HAP-1 (cell line): Measurements from ENCODE around the gene VRK1.

Source experiments
- DNase-seq, 2 experiments: peaks; one replicate each; pipeline ENCODE4 v3.0.0-alpha.2; 2016 to 2020; ENCODE audit warnings: low spot score in 2 of 2
- H3K27me3 ChIP-seq: fragments of 250-450 bp; sonication (Bioruptor Pico); 2 replicates; pipeline ENCODE4 v1.5.1; 2020; ENCODE audit warnings: low read depth, mild to moderate bottlenecking, moderate library complexity
- H3K36me3 ChIP-seq: fragments of 250-450 bp; sonication (Bioruptor Pico); replicated peaks from 2 replicates; pipeline ENCODE4 v1.5.1; 2020; ENCODE audit warnings: mild to moderate bottlenecking
- H3K4me1 ChIP-seq: fragments of 250-450 bp; sonication (Bioruptor Pico); 2 replicates; pipeline ENCODE4 v1.5.1; 2020; ENCODE audit warnings: mild to moderate bottlenecking
- H3K4me3 ChIP-seq: fragments of 250-450 bp; sonication (Bioruptor Pico); 2 replicates; pipeline ENCODE4 v1.5.1; 2020; ENCODE audit warnings: mild to moderate bottlenecking, moderate library complexity
- H3K9me3 ChIP-seq: fragments of 250-450 bp; sonication (Bioruptor Pico); 2 replicates; pipeline ENCODE4 v1.5.1; 2020; ENCODE audit warnings: mild to moderate bottlenecking, moderate library complexity
- in situ Hi-C: fragments of 300-500 bp; cut with MboI; formaldehyde crosslinking; loops from 3 replicates; pipeline ENCODE4 v1.14.3; 2020; ENCODE audit warnings: low sequenced_read_pairs, inconsistent platforms, mixed read lengths

VRK1 gene

GRCh38 chr14:96909841-96910364 is 112.7 kb downstream of the VRK1 start:
- H3K36me3 ChIP-seq: no peaks in the 10 kb centered on the region
- H3K4me1 ChIP-seq: no peaks in the 10 kb centered on the region
- in situ Hi-C loops: no loop called here
- H3K27me3 ChIP-seq: no peaks in the 10 kb centered on the region
- no peak overlapping the region for H3K4me3 ChIP-seq
- H3K9me3 ChIP-seq: no peaks in the 10 kb centered on the region
- no peak for DNase-seq

GRCh38 chr14:96911499-96912149 is 114.4 kb downstream of the VRK1 start:
- Histone ChIP-seq H3K4me3 (no peak overlapping the region), H3K27me3 (no peaks in the 10 kb centered on the region), H3K36me3 (no peaks in the 10 kb centered on the region), H3K4me1 (no peaks in the 10 kb centered on the region), H3K9me3 (no peaks in the 10 kb centered on the region)
- in situ Hi-C loops: no loop called here
- DNase-seq: no peak

- no peaks in the 10 kb centered on the region for H3K4me1 ChIP-seq
- H3K27me3 ChIP-seq: no peaks in the 10 kb centered on the region
- H3K36me3 ChIP-seq: no peaks in the 10 kb centered on the region
- H3K4me3 ChIP-seq: no peak overlapping the region
- no peak for DNase-seq
- no peaks in the 10 kb centered on the region for H3K9me3 ChIP-seq
- in situ Hi-C loops: no loop called here
These were observed 117.5 kb downstream of the VRK1 start for GRCh38 chr14:96914571-96915128.

- in situ Hi-C loops: no loop called here
- Histone ChIP-seq H3K4me3 (no peak overlapping the region), H3K4me1 (no peaks in the 10 kb centered on the region), H3K9me3 (no peaks in the 10 kb centered on the region), H3K36me3 (no peaks in the 10 kb centered on the region), H3K27me3 (no peaks in the 10 kb centered on the region)
- no peak for DNase-seq
These were observed 118.3 kb downstream of the VRK1 start for GRCh38 chr14:96915478-96915877.

GRCh38 chr14:96916751-96917150 is 119.6 kb downstream of the VRK1 start:
- no peak for DNase-seq
- in situ Hi-C loops: no loop called here
- Histone ChIP-seq H3K27me3 (no peaks in the 10 kb centered on the region), H3K4me1 (no peaks in the 10 kb centered on the region), H3K9me3 (no peaks in the 10 kb centered on the region), H3K36me3 (no peaks in the 10 kb centered on the region), H3K4me3 (no peak overlapping the region)

- DNase-seq: no peak
- in situ Hi-C loops: no loop called here
- H3K4me1 ChIP-seq: no peaks in the 10 kb centered on the region
These were observed 120.3 kb downstream of the VRK1 start for GRCh38 chr14:96917442-96917963.

GRCh38 chr14:96920023-96920422 is 122.8 kb downstream of the VRK1 start:
- Histone ChIP-seq H3K36me3 (no peaks in the 10 kb centered on the region), H3K4me3 (no peak overlapping the region), H3K27me3 (no peaks in the 10 kb centered on the region), H3K9me3 (no peaks in the 10 kb centered on the region), H3K4me1 (no peaks in the 10 kb centered on the region)
- in situ Hi-C loops: no loop called here
- DNase-seq: no peak

More at GRCh38 chr14:96917442-96917963, 120.3 kb downstream of the VRK1 start:
- H3K9me3 ChIP-seq: no peaks in the 10 kb centered on the region
- H3K27me3 ChIP-seq: no peaks in the 10 kb centered on the region
- H3K4me3 ChIP-seq: no peak overlapping the region
- H3K36me3 ChIP-seq: no peaks in the 10 kb centered on the region

GRCh38 chr14:96920820-96921219 is 123.6 kb downstream of the VRK1 start:
- in situ Hi-C loops: no loop called here
- H3K27me3 ChIP-seq: no peaks in the 10 kb centered on the region
- no peaks in the 10 kb centered on the region for H3K36me3 ChIP-seq
- DNase-seq: no peak
- H3K9me3 ChIP-seq: no peaks in the 10 kb centered on the region
- no peaks in the 10 kb centered on the region for H3K4me1 ChIP-seq
- H3K4me3 ChIP-seq: no peak overlapping the region

GRCh38 chr14:96922986-96923385 is 125.8 kb downstream of the VRK1 start:
- Histone ChIP-seq H3K9me3 (no peaks in the 10 kb centered on the region), H3K27me3 (no peaks in the 10 kb centered on the region), H3K36me3 (no peaks in the 10 kb centered on the region), H3K4me3 (no peak overlapping the region), H3K4me1 (no peaks in the 10 kb centered on the region)
- no peak for DNase-seq
- in situ Hi-C loops: no loop called here

- no peaks in the 10 kb centered on the region for H3K36me3 ChIP-seq
- H3K4me3 ChIP-seq: no peak overlapping the region
- no peak for DNase-seq
- H3K4me1 ChIP-seq: no peaks in the 10 kb centered on the region
- no peaks in the 10 kb centered on the region for H3K9me3 ChIP-seq
- H3K27me3 ChIP-seq: no peaks in the 10 kb centered on the region
- in situ Hi-C loops: no loop called here
These were observed 128.2 kb downstream of the VRK1 start for GRCh38 chr14:96925422-96925821.

GRCh38 chr14:96926001-96926400 is 128.8 kb downstream of the VRK1 start:
- H3K36me3 ChIP-seq: no peaks in the 10 kb centered on the region
- H3K4me1 ChIP-seq: no peaks in the 10 kb centered on the region; the same call in 1 of the 2 replicates
- in situ Hi-C loops: no loop called here
- no peaks in the 10 kb centered on the region for H3K27me3 ChIP-seq
- no peak overlapping the region for H3K4me3 ChIP-seq
- no peaks in the 10 kb centered on the region for H3K9me3 ChIP-seq
- no peak for DNase-seq

- DNase-seq: no peak
- in situ Hi-C loops: no loop called here
- no peaks in the 10 kb centered on the region for H3K27me3 ChIP-seq
- H3K9me3 ChIP-seq: no peaks in the 10 kb centered on the region
- no peaks in the 10 kb centered on the region for H3K36me3 ChIP-seq
- H3K4me1 ChIP-seq: no peaks in the 10 kb centered on the region; the same call in 1 of the 2 replicates
- no peak overlapping the region for H3K4me3 ChIP-seq
These were observed 131.7 kb downstream of the VRK1 start for GRCh38 chr14:96928779-96929380.

GRCh38 chr14:96929950-96930349 is 132.8 kb downstream of the VRK1 start:
- no peaks in the 10 kb centered on the region for H3K27me3 ChIP-seq
- no peaks in the 10 kb centered on the region for H3K9me3 ChIP-seq
- no peak for DNase-seq
- in situ Hi-C loops: no loop called here
- no peaks in the 10 kb centered on the region; the same call in 1 of the 2 replicates for H3K4me1 ChIP-seq
- H3K36me3 ChIP-seq: no peaks in the 10 kb centered on the region
- no peak overlapping the region for H3K4me3 ChIP-seq

- H3K27me3 ChIP-seq: no peaks in the 10 kb centered on the region
- H3K4me1 ChIP-seq: no peaks in the 10 kb centered on the region; the same call in 1 of the 2 replicates
- H3K9me3 ChIP-seq: no peaks in the 10 kb centered on the region
- in situ Hi-C loops: no loop called here
- no peaks in the 10 kb centered on the region for H3K36me3 ChIP-seq
- no peak for DNase-seq
- no peak overlapping the region for H3K4me3 ChIP-seq
These were observed 133.3 kb downstream of the VRK1 start for GRCh38 chr14:96930526-96930925.
